Rectal smooth muscle tissue (tissue), 1 donor: ENCODE measurements around the gene IFIT5.
"Not testable (repeated sequence)": the region's sequence is repeated elsewhere in the genome, so short reads cannot be mapped to it uniquely, and the experiment has no call there.

ENCODE experiments used
- H3K27ac ChIP-seq: one replicate; pipeline ENCODE4 v1.7.0; 2013; ENCODE audit warnings: low read depth, low read length, inconsistent platforms
- H3K27me3 ChIP-seq: one replicate; pipeline ENCODE4 v1.7.0; 2013; ENCODE audit warnings: low read length; ENCODE audit not compliant: control insufficient read depth, insufficient read depth
- H3K36me3 ChIP-seq: one replicate; pipeline ENCODE4 v1.7.0; 2013; ENCODE audit warnings: low read length; ENCODE audit not compliant: control insufficient read depth, insufficient read depth
- H3K4me1 ChIP-seq: one replicate; pipeline ENCODE4 v1.7.0; 2013; ENCODE audit warnings: low read length; ENCODE audit not compliant: control insufficient read depth, insufficient read depth
- H3K4me3 ChIP-seq: one replicate; pipeline ENCODE4 v1.7.0; 2013; ENCODE audit warnings: low read length
- H3K9ac ChIP-seq: one replicate; pipeline ENCODE4 v1.7.0; 2013; ENCODE audit warnings: low read length

The IFIT5 gene

GRCh38 chr10:89421018-89421476 is 6.7 kb downstream of the IFIT5 start:
- Histone ChIP-seq H3K4me1 (peaks cover 3% of the 10 kb centered on the region), H3K36me3 (peaks cover 3% of the 10 kb centered on the region), H3K27me3 (no peaks in the 10 kb centered on the region), H3K9ac (no peak overlapping the region), H3K4me3 (no peak overlapping the region), H3K27ac (no peak overlapping the region)

DNA sequence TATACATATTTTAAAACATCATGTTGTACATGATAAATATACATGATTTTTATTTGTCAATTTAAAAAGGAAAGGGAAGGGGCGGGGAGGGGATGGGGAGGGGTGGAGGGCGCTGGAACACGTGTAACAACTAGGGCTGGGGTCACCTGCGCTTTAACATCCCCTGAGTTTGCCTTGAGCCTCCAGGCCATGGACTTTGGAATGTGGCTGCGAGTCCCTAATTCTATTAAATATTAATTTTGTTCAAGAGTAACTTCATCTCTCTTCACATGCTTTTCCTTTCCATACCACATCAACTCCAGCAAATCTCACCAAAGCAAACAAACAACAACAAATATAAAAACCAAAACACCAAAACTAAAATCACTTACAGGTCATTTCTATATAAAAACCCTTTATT is 10.6 kb downstream of the IFIT5 start:
- no peak overlapping the region for H3K27ac ChIP-seq

DNA sequence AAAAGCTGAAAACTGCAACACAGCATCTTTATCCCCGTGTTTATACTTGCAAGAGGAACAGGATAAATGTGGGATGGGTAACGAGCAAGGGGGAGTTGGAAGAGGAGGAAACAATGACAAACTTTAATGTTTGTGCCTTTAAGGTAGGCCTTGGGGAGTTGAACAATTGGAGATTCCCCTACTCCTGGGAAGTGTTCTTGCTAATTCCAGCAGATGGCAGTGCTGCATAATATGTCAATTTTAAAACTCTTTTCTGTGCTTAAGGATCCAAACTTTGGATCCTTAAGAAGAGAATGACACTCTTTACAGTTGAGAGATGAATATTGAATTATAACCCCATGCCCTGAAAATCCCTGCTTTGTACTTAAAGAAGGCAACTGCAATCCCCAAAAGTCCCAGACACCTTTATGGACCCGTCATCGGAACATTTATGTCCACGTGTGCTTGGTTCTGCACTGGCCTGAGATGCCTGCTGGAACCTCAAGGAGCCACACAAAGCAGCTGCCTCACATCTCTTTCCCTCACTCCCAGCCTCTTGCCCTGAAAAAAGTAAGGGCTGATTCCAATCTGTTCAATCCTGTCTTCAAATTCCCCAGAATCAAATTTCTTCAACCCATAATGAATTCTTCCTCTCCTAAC is 12.0 kb downstream of the IFIT5 start:
- Histone ChIP-seq H3K4me3 (no peak overlapping the region), H3K9ac (no peak overlapping the region), H3K36me3 (no peaks in the 10 kb centered on the region)

More for the DNA sequence above, 10.6 kb downstream of the IFIT5 start:
- Histone ChIP-seq H3K4me1 (no peaks in the 10 kb centered on the region), H3K9ac (no peak overlapping the region), H3K4me3 (no peak overlapping the region), H3K36me3 (no peaks in the 10 kb centered on the region), H3K27me3 (no peaks in the 10 kb centered on the region)

DNA sequence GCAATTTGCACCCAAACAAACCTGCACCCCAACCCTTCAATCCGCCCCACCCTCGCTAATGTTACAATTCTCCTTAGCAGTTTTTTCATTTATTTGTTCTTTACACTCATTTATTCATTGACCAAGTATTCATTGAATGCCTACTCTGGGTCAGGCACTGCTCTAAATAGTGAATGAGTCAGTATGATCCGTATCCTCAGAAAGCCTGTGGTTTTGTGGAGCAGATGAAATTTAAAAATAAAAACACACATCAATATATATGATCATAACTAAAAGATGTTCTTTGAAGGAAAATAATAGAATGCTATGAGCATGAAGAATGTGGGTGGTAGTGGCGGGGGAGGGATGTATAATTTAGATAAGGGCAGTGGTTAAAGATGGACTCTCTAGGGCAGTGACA is 13.3 kb downstream of the IFIT5 start:
- Histone ChIP-seq H3K36me3 (no peaks in the 10 kb centered on the region), H3K27me3 (no peaks in the 10 kb centered on the region), H3K27ac (no peak overlapping the region), H3K9ac (no peak overlapping the region), H3K4me3 (no peak overlapping the region), H3K4me1 (no peaks in the 10 kb centered on the region)

More for the DNA sequence above, 12.0 kb downstream of the IFIT5 start:
- Histone ChIP-seq H3K4me1 (no peaks in the 10 kb centered on the region), H3K27ac (no peak overlapping the region), H3K27me3 (no peaks in the 10 kb centered on the region)

DNA sequence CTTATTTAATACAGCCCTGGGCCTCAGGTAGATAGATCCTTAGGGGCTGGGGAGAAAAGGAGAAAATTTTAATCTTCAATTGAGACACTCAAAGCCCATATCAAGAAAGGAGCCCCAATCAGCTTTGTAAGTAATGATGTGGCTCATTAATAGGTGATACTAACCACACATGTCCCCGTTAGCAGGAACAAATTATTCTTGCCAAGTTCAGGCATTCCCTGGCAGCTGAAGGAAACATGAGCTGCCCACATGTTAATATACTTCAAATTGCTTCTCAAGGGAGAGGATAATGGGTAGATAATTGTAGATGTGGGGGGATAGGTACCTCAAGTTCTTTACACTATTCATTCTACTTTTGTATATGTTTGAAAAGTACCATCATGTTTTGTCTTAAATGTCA is 14.5 kb downstream of the IFIT5 start:
- Histone ChIP-seq H3K4me3 (no peak overlapping the region), H3K27ac (no peak overlapping the region), H3K9ac (no peak overlapping the region), H3K36me3 (no peaks in the 10 kb centered on the region), H3K4me1 (no peaks in the 10 kb centered on the region), H3K27me3 (no peaks in the 10 kb centered on the region)

DNA sequence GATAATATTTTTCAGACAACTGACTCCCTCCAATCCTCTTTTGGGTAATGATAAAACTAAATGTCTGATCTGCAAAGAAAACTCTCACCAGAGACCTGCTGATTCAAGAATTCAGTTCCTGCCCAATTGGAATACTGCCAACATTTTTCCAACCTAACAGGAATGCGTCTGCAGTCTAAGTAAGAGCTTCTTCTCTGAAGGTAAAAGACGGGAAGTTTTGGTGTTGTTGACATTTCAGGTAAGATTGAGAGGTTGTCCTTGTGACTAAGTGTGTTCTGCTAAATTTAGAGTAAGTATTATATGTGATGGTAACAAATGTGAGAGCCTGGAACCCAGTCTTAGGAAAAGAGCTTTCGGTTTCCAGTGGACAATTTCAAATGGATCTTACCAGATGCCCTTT is 17.6 kb downstream of the IFIT5 start:
- Histone ChIP-seq H3K4me1 (no peaks in the 10 kb centered on the region), H3K27ac (no peak overlapping the region), H3K4me3 (no peak overlapping the region), H3K27me3 (no peaks in the 10 kb centered on the region), H3K36me3 (no peaks in the 10 kb centered on the region), H3K9ac (no peak overlapping the region)

DNA sequence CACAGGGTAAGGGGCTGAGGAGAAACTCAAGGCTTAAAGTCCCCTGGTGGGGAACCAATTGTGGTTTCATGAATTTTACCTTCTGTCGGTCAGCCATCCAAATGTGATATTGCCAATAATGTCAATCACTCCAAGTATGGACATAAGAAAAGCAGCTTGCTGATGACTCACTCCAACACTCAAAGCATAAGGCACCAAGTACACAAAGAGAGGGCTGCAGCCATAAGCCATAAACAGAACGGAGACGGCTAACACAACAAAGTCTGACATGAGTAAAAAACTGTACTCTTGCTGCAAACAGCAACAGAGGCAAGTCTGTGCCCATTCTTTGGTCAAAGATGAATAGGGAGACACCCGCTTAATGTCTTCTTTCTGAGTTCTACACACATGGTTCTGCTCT is 24.2 kb downstream of the IFIT5 start:
- no peak overlapping the region for H3K27ac ChIP-seq
- H3K4me1 ChIP-seq: no peaks in the 10 kb centered on the region
- H3K27me3 ChIP-seq: no peaks in the 10 kb centered on the region
- H3K9ac ChIP-seq: no peak overlapping the region
- H3K36me3 ChIP-seq: no peaks in the 10 kb centered on the region
- H3K4me3 ChIP-seq: no peak overlapping the region

DNA sequence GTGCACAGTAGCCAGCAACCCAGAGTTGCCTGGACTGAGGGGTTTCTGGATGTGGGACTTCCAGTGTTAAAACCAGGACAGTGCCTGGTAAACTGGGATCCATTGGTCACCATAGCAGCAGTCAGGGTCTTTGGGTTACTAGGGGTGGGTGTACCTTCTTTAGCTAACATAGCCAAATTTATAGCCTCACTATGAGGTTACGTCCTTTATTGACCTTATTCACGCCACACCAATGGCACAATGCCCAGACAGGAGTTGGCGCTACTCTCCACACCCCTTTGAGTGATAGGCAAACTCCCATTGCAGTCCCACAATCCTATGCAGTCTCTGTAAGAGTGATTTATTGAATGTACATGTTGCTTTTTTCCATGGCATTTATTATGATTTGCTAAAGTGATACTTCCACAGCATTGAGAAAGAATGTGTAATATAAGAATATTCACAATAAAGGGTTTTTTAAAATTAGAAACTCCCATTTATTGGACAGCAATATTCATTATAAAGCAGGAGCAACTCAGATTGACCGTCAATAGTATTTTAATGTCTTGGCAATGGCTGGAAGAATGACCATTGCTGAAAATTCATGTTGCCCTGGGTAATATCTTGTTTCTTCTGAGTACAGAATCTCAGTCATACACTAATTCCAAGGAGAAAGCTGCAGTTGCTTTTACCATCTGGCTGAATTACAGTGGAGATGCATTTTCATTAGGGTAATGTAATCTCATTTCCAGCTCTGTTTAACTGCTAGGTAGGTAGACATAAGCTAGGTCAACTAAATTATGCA is 26.1 kb downstream of the IFIT5 start:
- Histone ChIP-seq H3K36me3 (no peaks in the 10 kb centered on the region), H3K27ac (no peak overlapping the region), H3K4me1 (no peaks in the 10 kb centered on the region), H3K9ac (no peak overlapping the region), H3K27me3 (no peaks in the 10 kb centered on the region), H3K4me3 (no peak overlapping the region)

DNA sequence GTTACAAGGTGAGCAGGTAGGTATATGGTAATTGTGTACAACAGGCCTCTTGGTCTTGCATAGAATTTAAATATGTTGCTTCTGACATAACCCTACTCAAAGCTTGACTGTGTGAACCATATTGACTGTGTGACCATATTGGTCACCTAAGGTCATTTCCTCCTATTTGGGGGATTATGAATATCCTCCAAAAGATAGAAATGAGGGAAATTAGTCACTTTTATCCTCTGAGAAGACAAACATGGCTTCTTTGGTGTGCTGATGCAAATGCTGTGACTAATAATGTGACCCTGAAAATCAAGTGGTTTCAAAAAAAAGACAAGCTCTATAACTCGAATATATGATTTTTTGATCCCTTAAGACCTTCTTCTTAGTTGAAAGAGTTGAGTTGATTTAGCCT is 27.9 kb downstream of the IFIT5 start:
- H3K27me3 ChIP-seq: no peaks in the 10 kb centered on the region
- no peak overlapping the region for H3K27ac ChIP-seq
- no peak overlapping the region for H3K9ac ChIP-seq
- H3K36me3 ChIP-seq: no peaks in the 10 kb centered on the region
- no peak overlapping the region for H3K4me3 ChIP-seq
- no peaks in the 10 kb centered on the region for H3K4me1 ChIP-seq

GRCh38 chr10:89444819-89445218 is 30.5 kb downstream of the IFIT5 start:
- not testable (repeated sequence) for H3K9ac ChIP-seq, H3K27me3 ChIP-seq, H3K4me1 ChIP-seq, H3K27ac ChIP-seq, H3K36me3 ChIP-seq, H3K4me3 ChIP-seq

- Histone ChIP-seq H3K9ac (no peak overlapping the region), H3K4me1 (no peaks in the 10 kb centered on the region), H3K36me3 (no peaks in the 10 kb centered on the region), H3K27ac (no peak overlapping the region), H3K4me3 (no peak overlapping the region), H3K27me3 (no peaks in the 10 kb centered on the region)
These were observed 36.5 kb downstream of the IFIT5 start for GRCh38 chr10:89450901-89451300.

- Histone ChIP-seq H3K27ac (no peak overlapping the region), H3K9ac (no peak overlapping the region), H3K27me3 (no peaks in the 10 kb centered on the region), H3K36me3 (no peaks in the 10 kb centered on the region), H3K4me1 (no peaks in the 10 kb centered on the region), H3K4me3 (no peak overlapping the region)
These were observed 37.8 kb downstream of the IFIT5 start for GRCh38 chr10:89452193-89452592.
